NCI-H2081 (cell line): ENCODE data around the gene ATOH7.
"Not testable (repeated sequence)": the region's sequence is repeated elsewhere in the genome, so short reads cannot be mapped to it uniquely, and the experiment has no call there.

ENCODE experiments used
- DNase-seq, 2 experiments: peaks; one replicate each; lab custom pipeline; 2025; lab: John Stamatoyannopoulos, UW

ATOH7 gene

DNA sequence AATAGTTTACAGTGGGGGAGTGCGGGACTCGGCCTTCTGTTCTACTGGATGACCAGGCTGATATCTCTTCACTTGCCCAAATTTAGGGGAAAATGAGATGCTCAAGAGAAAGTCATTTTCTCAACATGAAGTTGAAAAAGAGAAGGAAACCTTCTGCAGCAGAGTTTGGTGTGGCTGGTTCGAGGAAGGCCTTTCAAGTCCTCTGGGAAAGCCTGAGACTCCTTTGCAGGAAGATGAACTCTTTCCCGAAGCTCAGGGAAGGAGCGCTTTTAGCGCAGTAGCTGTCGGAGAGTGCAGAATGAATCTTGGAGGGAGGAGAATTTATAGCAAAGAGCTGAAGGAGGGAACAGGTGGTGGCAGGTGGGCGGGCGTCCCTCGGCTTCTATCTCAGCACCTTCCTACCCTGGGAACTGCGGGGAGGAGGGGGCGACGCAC is at the start of gene ATOH7:
TSS of gene ATOH7 (minus strand) at position 297 of the 435 bp plus-strand sequence. CDS start 436 bp downstream, outside the sequence.
- DNase-seq: no peak

DNA sequence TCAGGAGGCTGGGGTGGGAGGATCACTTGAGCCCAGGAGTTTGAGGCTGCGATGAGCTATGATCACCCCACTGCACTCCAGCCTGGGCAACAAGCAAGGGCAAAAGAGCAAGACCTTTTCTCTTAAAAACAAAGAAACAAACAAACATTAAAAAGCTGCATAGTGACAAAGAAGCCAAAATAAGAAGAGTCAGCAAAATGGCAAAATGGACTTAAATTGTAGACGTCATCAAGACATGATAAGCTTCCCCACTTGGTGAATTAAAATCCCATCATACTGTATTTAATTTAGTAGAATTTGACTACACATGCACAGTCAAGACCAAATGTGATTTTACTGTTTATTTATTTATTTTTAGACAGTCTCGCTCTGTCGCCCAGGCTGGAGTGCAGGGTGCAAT is 48.8 kb upstream of the ATOH7 start:
- no peak for DNase-seq

DNA sequence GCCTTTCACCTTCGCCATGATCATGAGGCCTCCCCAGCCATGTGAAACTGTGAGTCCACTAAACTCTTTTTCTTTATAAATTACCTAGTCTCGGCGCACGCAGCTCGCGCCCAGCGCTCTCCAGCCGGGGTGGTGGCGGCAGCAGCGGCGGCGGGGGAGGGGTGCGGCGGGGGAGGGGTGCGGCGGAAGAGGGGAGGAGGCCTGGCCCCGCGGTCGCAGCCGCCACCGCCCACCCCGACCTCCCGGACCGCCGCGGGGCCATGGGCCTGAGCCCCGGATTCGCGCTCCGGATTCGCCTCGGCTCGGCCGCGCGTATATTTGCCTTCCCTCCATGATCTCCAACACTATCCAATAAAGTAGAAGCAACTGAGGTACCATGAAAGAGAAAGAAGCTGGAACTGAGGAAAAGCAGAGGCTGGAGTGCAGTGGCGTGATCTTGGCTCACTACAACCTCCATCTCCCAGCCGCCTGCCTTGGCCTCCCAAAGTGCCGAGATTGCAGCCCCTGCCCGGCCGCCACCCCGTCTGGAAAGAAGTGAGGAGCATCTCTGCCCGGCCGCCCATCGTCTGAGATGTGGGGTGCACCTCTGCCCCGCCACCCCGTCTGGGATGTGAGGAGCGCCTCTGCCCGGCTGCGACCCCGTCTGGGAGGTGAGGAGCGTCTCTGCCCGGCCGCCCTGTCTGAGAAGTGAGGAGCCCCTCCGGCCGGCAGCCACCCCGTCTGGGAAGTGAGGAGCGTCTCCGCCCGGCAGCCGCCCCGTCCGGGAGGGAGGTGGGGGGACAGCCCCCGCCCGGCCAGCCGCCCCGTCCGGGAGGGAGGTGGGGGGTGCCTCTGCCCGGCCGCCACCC is 47.2 kb upstream of the ATOH7 start:
- not testable (repeated sequence) for DNase-seq

DNA sequence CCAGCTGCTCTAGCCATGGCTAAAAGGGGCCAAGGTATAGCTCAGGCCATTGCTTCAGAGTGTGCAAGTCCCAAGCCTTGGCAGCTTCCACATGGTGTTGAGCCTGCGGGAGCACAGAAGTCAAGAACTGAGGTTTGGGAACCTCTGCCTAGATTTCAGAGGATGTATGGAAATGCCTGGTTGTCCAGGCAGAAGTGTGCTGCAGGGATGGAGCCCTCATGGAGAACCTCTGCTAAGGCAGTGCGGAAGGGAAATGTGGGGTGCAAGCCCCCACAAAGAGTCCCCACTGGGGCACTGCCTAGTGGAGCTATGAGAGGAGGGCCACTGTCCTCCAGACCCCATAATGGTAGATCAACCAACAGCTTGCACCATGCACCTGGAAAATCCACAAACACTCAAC is 45.9 kb upstream of the ATOH7 start:
- not testable (repeated sequence) for DNase-seq

DNA sequence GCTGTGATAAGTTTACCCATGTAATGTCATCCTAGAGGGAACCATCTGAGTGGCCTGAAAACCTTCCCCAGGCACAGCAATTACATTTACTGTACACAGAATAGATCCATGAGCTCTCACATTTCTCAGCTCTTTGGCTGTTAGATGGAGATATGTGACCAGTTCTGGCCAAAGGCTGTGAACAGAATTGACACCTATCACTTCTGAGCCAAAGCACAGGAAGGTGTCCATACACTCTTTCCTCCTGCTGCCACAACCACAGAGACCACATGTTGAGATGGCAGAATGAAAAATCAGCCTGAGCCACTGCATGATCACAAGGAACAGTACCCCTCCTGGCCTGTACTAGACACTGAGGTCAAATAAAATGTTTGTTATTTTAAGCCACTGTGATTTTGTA is 44.3 kb upstream of the ATOH7 start:
- DNase-seq: no peak

DNA sequence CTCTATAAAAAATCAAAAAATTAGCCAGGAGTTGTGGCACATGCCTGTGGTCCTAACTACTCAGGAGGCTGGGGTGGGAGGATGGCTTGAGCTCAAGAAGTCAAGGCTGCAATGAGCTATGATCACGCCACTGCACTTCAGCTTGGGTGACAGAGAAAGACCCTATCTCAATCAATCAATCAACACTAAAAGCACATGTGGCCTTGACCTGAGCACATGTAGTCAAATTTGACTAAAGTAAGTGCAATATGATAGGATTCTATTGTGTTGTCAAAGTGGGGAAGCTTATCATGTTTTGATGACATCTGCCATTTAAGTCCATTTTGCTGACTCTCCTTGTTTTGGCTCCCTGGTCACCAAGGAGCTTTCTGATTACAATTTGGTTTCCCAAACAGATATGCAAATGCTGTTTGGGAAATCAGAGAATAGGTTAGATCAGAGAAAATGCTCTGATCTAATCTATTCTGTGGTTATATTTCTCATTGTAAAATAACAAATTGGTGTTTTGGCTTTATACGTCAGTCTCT is 43.8 kb upstream of the ATOH7 start:
- no peak for DNase-seq

DNA sequence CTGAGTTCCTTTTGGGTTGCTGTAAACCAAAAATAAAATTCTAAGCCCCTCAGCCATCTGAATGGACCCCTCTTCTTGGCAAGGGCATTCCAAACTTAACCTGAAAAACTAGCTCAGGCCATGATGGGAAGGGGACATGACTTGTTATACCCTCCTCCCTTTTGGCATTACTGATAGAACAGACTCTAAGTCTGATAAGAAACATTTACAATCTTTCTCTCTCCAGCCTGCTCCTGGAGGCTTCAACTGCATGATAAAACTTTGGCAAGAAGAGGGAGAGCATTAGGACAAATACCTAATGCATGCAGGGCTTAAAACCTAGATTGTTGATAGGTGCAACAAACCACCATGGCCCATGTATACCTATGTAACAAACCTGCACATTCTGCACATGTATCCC is 40.9 kb upstream of the ATOH7 start:
- DNase-seq: no peak

DNA sequence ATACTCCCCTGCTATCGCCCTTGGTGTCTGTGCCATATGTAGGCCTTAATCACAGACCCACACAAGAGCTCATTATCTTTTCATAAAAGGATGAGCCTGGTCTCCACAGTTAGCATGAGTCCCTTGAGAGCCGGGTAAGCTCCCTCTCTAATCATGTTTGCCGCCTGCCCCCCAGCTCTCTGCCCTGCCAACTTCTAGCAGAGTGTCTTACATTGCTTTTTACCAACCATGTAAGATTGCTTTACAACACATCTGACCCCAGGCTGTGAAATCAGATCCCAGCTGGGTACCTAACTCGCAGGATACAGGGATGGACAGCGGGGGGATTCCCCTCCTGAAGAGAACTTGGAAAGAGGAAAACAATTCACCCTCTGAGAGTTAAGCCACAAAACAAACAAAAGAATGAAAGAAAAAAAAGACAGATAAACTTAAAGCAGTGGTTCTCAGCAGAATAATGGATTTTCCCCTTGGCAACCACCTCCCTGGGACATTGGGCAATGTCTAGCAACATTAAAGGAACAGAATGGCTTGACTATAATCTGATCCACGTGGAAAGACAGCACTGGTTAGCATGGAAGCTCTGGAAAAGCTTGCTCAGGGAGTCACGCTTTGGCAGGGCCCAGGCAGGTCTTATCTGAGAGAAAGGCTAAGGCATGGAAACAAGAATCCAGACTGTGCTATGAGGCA is 39.4 kb upstream of the ATOH7 start:
- DNase-seq: no peak

DNA sequence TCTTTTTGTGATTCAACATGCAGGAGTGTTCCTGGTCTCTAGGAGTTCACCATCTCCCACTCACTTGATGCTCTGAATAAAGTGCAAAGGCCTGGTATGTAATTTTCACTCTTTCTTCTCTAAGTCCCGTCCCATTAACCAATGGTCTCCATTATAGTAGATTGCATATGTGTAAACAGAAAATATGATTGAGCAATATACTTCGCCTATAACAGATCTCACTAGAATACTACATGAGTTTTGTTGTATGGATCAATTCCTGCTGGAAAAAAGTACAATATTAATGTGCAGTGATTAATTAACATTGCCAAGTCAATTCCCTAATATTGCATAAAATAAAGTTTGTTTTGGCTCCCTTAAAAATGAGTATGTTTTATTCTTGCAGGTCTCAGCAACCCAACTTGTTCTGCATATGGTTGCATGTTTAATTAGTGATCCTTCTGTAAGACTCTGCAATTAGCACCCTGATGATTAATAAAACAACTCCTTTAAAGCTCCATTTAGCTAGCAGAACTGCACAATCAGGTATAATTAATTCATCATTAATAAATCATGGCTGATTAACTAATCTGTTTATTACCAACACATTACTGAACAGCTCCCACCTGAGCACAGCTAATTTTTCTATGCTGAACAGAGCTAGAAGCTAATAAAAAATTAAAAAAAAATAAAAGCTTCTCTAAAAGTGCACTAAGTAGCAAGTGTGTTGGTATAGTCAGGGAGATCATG is 37.8 kb upstream of the ATOH7 start:
- DNase-seq: no peak

DNA sequence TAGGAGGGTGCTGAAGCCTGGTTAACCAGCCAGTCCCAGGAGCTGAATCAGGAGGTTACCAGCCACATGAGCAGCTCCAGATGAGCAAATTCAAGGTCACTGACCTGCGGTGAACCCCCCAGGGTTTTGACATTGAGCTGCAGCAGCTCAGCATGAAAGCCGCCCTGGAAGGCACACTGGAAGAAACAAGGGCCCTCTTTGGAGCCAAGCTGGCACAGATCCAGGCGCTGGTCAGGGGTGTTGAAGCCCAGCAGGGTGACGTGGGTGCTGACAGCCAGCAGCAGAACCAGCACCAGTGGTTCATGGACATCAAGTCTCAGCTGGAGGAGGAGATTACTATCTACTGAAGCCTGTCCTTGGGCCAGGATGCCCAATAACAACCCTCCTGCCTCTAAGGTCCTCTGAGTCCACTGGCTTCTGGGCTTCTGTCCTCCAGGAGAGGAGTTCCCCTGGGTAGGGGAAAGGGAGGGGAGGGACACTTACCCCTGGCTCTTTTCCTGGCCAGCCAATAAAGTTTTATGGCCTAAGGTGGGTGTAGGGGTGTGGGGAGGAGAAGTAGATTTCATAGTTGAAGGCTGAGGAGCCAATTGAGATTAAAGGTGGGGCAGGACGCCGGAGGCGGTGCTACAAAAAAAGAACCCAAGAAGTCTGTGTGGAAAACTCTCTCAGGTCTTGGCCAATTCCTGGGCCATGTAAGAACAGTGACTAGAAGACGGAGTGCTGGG is 29.4 kb upstream of the ATOH7 start:
- DNase-seq: no peak

DNA sequence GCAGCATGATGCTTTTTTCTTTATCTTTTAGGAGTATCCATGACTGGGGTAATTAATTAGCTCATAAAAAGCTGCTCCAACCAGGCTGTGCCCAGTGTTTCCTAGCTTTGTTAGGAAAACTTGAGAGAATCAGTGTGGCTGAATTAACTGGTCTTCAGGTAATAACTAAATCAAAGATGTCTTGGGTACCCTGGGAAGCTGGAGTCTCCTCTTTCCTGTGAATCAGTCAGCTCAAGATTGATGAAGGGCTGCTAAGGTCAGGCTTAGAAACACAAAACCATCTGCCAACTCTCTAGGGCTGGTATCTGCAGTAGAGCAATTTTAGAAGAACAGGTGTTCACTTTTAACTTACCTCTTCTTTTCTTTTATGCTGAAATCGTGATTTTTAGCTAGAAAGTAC is 21.4 kb upstream of the ATOH7 start:
- DNase-seq: no peak

DNA sequence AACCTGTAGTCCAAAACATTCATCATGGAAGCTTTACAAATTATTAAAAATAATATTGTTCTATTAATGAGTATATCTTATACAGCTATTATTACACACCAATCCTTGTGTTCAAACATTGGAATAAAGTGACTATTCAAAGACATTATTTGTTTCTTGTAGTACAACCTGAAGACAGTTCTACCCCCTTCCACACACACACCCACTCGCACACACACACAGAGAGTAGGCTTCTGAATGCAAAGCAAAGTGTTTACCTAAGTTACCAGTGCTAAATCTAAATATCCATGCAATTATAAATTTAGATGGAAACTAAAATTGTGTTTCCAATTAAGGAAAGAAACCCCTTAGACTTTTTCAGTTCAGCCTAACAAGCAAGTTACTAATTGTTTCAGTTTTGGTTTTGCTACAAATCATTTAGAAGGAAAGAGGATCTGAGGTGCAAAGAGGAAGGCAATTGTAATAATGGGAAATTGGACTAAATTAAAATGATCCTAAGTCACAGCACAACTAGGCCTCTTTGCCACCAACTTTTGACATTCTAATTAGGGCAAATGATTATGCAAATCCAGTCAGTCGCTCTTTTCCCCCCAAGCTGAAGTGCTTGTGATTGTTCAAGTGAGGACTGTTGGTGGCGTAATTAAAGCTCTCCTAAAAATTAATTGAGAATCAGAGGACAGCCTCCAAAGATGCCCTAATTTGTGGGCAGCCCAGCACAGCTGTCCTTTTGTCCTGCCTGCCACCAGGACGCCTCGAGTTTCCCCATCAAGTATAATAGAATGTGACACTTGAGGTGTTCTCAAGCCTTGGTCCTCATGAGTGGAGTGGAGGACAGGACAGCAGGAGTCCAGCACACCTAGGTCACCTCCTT is 19.9 kb upstream of the ATOH7 start:
- no peak for DNase-seq

DNA sequence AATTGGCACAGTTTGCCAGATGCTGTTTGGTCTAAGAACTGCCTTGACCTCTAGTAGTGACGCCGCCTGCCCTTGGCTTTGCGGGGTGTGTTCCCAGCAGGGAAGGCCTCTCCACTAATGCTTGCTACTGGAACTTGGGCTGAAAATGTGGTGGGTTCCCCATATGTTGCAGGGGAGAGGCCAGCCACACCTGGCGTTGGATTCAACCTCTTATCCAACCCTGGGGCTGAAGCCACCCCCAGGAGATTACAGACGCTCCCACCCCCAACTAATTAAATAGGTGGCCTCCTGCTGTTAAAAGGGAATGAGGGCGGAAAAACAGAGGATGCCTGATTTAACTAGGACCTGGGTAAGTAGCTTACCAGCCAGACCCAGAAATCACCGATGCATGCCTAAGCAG is 19.2 kb upstream of the ATOH7 start:
- no peak for DNase-seq

DNA sequence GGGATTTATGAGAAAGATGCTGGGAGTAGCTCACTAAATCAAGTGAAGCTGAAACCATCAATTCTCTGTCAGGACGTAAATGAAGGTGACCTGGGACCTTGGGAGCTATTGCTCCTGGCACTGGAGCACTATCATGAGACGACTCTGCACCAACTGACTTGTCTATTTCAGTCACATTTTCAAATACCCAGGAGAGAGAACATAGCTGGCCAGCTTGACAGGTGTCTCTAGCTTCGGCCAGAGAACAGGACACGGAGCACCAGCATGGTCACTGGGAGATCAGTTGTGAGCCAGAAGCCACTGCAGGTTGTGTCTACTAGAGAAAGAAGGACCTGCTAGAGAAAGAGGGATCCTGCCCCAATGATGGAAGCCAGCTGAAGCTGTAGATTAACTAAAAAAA is 17.4 kb upstream of the ATOH7 start:
- DNase-seq: no peak

DNA sequence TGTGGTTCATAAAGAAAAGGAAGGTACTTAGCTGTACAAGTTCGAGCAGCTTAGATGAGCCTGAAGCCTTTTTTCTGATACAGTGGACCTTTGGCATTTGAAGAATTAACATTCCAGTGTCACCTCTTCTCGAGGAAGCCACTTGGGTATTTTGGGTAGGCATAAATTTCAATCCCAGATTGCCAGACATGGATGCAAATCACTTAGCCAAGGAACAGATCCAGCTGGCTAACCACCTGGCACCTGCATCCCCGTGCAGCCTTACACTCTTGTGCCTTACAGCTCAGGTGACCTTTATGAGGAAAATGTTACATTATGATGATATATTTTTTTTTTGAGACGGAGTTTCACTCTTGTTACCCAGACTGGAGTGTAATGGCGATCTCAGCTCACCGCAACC is 16.0 kb upstream of the ATOH7 start:
- DNase-seq: no peak

DNA sequence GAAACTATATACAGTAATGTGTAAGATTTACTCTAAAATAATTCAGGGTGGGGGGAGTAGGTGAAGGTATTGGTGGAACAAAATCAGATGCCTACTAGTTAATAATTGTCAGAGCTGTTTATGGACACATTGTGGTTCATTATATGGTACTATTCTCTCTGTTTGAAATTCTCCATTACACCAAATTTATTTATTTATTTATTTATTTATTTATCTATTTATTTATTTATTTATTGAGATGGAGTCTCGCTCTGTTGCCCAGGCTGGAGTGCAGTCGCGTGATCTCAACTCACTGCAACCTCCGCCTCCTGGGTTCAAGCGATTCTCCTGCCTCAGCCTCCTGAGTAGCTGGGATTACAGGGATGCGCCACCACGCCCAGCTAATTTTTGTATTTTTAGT is 14.5 kb upstream of the ATOH7 start:
- not testable (repeated sequence) for DNase-seq

DNA sequence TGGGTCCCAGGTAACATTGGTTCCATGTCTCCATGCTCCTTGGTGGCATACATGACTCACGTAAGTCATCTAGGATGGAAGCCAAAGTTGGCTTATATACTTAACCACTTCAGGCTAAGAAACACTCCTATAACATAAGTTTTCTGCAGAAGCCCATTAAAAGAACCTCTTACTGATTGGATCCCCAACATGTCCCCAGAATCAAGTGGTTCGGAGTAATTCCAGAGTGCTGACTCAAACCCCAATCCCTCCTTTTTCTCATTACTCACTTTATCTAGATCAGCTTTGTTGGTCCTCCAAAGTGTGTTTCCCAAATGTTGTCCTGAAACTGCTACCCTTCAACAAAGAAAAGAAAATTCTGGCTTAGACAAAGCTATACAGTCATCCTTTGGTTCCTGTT is 10.1 kb upstream of the ATOH7 start:
- DNase-seq: no peak

DNA sequence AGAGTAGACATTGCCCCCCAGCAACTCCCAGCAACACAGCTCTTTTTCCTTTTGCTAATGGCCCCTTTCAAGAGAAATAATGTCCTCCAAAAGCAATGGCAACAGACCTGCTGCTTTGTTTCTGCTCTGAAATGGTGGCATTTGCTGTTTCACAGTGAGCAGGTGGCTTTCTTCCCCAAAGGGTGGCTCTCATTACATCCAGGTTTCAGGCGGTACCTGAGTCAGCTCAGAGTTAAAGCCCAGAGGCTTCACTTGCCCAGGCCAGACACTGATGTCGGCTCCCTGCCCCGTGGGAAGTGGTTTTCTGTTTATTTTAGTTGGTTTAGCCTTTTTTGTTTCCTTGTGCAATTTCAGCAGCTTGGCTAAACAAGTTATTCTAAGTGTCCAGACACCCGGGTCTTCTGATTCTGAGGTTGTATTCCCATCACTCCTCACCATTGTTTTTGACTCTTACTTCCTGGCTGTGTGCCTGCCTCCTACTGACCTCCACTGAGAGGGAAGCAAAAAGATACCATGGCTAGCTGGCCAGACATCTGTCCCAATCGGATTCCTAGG is 7.8 kb upstream of the ATOH7 start:
- no peak for DNase-seq

DNA sequence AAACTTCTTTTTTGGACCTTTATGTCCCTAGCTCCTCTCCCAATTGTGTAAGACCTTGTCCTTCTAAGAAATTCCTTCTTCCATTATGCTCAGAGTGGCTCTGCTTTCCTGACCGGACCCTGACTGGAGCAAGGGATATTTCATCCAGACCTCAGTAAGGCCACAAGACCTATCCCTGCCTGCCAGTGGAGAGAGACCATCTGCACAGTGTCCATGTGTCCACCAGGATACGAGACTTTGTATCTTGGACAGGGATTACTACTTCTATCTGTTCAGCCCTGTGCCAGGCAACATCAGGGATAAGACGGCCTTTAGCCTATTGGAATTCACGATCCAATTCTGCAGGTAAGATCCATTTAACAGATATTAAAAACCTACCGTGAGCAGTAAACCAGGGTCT is 7.2 kb upstream of the ATOH7 start:
- no peak for DNase-seq

DNA sequence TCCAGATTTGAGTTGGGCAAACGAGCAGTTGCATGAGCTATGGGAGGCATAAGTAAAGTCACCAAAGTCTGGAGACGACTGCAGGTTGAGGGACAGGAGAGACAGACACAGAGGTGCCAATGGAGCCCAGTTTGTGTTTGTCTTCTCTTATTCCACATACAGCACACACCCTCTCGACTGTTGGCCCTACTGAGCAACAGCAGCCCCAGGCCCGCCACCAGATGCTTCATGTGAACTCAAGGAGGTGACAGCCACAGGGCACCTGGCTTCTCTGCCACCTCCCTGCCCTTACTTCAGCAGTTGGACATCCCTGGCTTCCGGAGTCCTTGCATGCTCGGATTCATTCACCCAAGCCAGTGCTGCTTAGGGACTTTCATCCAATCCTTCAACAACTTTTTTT is 6.5 kb upstream of the ATOH7 start:
- no peak for DNase-seq

DNA sequence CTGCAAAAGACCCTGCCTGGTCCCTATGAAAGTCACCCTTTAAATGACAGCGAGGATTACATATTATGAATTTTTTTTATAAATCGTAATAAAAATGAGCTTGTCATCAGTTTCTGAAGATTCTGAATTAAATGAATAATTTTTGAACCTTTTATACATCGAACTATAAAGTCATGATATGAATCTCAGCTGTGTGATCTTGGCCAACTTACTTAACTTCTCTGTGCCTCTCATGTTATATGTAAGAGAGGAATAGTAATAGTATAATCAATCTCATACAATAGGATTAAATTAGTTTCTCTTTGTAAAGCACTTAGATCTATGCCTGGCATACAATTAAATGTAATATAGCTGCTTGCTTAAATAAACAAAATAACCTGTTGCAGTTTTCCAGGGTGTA is 5.3 kb upstream of the ATOH7 start:
- no peak for DNase-seq
